GM12875 (cell line): ENCODE results near the gene LGALS9B.
"Not testable (repeated sequence)": the region's sequence is repeated elsewhere in the genome, so short reads cannot be mapped to it uniquely, and the experiment has no call there.

Experiments
- H3K4me3 ChIP-seq: one replicate; pipeline ENCODE4 v1.5.1; 2011; ENCODE audit warnings: low read depth, low read length, control low read depth

Gene LGALS9B

GRCh38 chr17:20422826-20423225 is 44.5 kb downstream of the LGALS9B start:
- H3K4me3 ChIP-seq = not testable (repeated sequence)

GRCh38 chr17:20418838-20419237 is 48.5 kb downstream of the LGALS9B start:
- H3K4me3 ChIP-seq = not testable (repeated sequence)

GRCh38 chr17:20417492-20418080 is 49.8 kb downstream of the LGALS9B start:
- H3K4me3 ChIP-seq = not testable (repeated sequence)

GRCh38 chr17:20416381-20416911 is 50.9 kb downstream of the LGALS9B start:
- not testable (repeated sequence) for H3K4me3 ChIP-seq

GRCh38 chr17:20415479-20415878 is 51.9 kb downstream of the LGALS9B start:
- H3K4me3 ChIP-seq = not testable (repeated sequence)

- not testable (repeated sequence) for H3K4me3 ChIP-seq
Observed at GRCh38 chr17:20401306-20402022, 65.9 kb downstream of the LGALS9B start.

GRCh38 chr17:20400559-20401305 is 66.6 kb downstream of the LGALS9B start:
- not testable (repeated sequence) for H3K4me3 ChIP-seq
